GM18505 (cell line): ENCODE results near the gene DCDC2.
A peak's percentile ranks its signal among the peaks of the same experiment; 100 is the strongest.
"Not testable (repeated sequence)": the region's sequence is repeated elsewhere in the genome, so short reads cannot be mapped to it uniquely, and the experiment has no call there.

Experiments used
- ATAC-seq: cut with Tn5 transposase; IDR thresholded peaks from one replicate; pipeline ENCODE4 v1.9.1; 2021; ENCODE audit not compliant: unreplicated experiment
- POLR2A ChIP-seq: IDR thresholded peaks from 4 replicates; pipeline ENCODE4 v1.6.1; 2011; ENCODE audit warnings: borderline replicate concordance; ENCODE audit not compliant: insufficient read depth, insufficient read length; ENCODE audit errors: extremely low read depth

DCDC2 gene

DNA sequence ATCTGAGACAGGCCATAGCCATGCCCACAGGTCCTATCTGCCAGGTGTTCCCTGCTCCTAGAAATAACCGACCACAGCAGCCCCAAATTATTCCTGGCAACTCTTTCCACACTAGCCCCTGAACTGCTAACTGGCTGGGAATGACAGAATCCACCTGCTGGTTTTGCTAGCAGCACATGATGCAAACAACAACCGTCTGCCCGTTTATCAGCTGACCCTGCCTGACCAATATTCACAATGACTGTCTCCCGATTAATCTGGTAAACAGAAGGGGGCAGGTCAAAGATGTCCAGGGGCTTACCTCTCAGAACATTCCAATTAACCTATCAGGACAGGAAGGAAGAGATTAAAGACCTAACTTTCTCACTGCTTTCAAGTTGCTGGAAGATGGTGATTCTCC lies 130.3 kb downstream of the DCDC2 start:
- ATAC-seq, result no peak
- TF ChIP-seq POLR2A, result no peak

DNA sequence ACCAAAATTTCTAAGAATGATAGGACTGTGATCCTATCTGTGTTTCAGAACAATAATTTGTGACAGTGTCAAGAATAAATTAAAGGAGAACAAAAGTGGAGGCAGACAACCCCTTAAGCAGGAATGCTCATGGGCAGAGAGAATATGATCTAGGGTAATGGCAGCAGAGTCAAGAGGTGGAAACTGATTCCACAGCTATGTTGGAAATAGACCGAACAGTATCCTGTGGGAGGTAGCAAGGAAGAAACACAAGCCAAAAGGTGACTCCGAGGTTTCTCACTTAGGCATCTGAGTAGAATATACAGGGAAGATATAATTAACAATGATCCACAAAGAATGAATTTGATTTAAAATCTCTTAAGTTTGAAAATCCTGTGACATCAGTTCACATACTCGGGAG lies 131.3 kb downstream of the DCDC2 start:
- no peak for TF ChIP-seq POLR2A

DNA sequence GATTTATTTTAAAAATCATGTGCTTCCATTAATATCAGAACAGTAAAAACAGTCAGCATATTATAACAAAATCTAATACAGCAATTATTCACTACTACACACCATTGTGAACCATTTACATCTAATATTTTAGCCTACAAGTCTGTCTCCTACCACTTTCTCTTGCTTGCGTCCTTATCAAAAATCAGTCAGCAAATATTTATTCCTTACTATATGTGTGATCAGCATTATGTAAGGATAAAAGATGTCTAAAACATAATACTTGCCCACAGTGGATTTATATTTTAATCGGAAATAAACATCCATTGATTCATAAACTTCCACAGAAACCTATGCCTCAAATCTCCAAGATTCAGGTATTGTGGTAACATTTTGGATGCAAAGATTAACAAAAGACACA lies 132.0 kb downstream of the DCDC2 start:
- TF ChIP-seq POLR2A, result no peak
- ATAC-seq, result no peak

More for the DNA sequence above, 131.3 kb downstream of the DCDC2 start:
- no peak for ATAC-seq

DNA sequence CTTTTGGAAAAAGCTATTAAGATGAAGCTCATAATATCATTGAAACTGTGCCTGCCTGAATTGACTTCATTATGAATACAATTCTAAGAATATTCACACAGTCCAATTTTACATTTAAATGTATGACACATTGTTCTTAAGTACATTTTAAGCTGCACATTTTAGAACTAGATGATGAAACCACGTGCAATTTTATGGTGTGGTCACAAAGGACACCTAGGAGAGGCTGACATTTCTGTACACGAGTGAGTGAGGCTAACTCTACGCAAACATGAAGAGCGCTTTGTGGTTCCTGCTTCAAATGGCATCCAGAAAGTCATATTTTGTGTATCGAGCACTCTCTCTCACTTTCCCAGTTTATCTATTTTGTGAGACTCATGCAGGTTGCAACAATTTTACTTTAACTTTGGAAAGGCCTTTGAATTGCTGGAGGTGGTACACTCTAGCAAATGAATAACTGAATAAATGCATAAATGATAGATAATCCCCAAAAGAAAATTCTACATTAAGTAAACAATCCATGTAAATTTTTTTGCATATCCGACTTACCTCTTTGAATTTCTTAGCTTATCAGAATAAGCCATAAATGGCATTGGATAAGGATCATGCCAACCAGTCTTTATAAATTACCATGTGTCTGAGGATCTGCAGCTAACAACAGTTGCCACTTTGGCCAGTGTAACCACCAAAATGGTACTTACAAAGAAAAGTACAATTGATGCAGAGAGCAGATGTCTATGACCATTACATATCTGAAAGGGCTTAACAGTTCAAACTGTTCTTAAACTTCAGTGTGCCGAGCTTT lies 134.5 kb downstream of the DCDC2 start:
- no peak for ATAC-seq
- TF ChIP-seq POLR2A, result no peak

DNA sequence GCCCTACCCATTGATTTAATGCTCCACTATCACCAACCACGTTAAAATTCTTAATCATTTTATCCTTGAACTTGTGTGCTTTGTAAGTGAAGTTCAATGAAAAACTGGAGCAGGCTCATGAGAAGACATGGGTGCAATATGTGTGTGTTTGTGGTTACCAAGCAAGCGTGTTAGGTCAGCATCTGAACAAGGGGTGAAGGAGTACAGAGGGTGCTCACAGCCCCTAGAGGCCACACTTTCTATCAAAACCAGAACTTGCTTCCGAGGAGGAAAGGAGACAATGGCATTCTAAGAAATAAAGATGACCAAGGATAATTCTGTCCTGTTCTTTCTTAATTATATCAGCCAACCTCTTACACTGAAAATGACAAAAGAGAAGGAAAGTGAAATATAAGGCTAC lies 138.2 kb downstream of the DCDC2 start:
- no peak for ATAC-seq
- no peak for TF ChIP-seq POLR2A

DNA sequence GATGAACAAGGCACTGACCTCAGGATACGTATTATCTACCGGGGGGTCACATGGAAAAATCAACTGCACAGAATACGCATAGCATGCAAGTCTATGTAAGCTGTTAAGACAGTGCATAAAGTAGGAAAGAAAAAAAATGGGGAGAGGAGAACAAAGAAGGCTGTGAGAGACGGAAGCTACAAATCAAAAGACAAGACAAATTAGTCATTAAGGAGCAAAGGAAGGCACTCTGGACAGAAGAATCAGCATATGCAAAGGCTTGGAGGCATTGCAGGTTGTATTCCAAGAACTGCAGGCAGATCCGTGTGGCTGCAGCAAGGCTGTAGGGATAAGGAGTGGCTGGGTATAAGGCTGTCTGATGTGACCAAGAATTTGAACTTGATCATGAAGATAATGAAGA lies 142.9 kb downstream of the DCDC2 start:
- no peak for ATAC-seq

DNA sequence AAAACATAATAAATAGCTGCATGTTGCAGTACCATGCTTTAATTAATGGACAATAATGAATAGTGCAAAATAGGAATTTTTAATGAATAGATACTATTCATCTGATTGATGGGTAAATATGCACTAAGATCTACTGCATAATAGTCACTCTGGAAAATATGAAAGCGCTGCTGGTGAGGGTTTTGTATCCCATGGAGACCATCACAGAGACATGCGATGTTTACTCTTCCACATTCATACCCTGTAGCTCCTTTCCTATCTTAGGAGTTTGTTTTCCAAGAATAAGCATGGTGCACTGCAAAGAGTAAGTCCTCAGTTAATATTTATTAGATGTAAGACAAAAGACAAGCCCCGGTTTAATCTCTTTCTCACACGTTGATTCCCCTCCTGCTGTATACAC lies 150.4 kb downstream of the DCDC2 start:
- TF ChIP-seq POLR2A, result no peak
- ATAC-seq, result no peak

More for the DNA sequence above, 142.9 kb downstream of the DCDC2 start:
- no peak for TF ChIP-seq POLR2A

DNA sequence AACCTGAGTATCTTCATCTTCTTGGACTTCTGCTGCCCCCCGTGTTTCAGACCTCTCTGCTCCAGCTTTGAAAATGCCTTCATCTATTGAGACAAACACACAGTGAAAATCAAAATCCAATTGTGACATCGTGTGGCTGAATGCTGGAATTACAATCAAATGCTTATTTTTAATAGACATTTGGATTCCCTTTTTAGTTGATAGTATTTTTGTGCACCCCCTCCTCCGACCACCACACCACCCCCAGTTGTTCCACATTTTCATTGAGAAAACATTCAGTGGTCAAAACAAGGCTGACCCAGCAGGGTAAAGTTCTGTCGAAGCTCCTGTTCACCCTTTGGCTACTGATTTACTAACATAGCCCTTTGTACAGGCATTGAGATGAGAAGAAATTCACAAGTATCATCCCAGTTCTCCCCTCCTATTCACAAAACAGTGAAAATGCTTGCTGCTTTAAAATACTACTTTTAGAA lies 152.8 kb downstream of the DCDC2 start:
- TF ChIP-seq POLR2A, result no peak
- peak; percentile 58 for ATAC-seq

DNA sequence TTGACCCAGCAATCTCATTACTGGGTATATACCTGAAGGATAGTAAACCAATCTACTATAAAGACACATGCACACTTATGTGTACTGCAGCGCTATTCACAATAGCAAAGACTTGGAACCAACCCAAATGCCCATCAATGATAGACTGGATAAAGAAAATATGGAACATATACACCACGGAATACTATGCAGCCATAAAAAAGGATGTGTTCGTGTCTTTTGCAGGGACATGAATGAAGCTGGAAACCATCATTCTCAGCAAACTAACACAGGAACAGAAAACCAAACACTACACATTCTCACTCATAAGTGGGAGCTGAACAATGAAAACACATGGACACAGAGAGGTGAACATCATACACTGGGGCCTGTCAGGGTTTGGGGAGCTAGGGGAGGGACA lies 153.7 kb downstream of the DCDC2 start:
- ATAC-seq, result not testable (repeated sequence)

DNA sequence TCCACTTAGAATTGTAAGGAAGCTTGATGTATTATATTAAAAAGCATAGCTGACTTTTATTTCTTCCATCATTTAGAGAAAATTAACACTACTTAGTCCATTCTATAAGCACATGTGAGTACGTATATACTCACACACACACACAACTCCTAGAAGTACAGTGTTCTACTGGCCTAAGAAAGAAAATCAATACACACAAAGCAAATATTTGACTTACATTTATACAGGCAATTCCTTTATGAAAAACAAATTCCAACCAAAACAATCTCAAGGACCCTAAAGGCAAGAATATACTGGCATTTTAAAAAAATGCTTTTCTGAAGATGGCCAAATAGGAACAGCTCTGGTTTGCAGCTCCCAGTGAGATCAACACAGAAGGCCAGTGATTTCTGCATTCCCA lies 160.0 kb downstream of the DCDC2 start:
- ATAC-seq, result no peak
- no peak for TF ChIP-seq POLR2A

DNA sequence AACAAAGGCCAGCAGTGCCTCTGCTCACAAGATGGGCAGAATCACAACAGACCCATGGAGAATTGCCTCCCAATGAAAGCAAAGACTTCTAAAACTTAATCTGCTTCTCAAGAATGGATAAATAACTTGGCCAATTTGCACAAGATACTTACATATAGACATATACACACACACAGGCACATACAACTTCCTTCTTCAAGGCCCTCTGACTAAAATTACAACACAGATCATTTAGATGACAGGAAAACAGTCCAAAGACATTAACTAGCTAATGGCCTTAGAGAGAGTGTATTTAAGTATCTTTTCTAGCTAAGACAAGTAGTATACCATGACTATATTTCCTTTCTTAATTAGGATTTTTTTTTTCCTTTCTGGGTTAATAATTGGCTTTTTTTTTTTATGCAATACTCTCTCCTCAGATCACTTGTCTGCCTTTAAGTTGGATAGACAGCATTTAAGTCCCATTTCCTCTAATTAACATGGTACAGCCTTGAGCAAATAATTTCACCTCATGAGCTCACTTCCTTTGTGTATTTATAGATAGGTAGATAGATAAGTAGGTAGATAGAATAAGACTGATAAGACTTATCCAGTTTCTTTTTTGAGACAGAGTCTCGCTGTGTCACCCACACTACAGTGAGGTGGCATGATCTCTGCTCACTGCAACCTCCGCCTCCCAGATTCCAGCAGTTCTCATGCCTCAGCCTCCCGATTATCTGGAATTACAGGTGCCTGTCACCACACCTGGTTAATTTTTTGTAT lies 161.8 kb downstream of the DCDC2 start:
- no peak for ATAC-seq
- no peak for TF ChIP-seq POLR2A

DNA sequence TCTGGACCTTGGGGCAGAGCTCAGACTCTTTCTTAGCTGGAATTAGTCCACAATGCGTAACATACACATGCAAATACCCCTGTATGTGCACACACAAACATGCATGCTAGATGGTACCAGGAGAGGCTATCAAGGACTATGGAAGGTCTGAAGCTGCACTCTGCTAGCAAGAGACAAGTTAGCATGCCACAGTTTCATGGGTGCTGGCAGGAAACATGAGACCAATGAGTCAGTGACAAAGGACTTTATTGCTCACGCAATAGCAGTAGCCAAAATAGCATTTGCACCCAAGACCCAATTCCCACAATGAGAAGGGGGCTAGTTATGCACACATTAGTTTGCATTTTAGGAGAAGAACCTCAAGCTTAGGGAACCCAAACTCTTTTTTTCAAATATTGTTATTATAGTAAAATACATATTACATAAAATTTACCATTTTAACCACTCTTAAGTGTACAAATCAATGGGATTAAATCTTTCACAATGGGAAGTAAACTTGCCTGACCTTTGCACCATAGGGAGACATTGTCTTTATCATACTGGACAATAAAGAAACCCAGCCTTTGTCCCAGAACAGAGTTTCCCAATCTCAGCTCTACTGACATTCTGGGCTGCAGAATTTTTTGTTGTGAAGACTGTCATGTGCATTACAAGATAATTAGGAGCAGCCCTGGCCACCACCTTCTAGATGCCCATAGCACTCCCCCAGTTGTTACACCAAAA lies 162.7 kb downstream of the DCDC2 start:
- no peak for TF ChIP-seq POLR2A
- ATAC-seq, result no peak

DNA sequence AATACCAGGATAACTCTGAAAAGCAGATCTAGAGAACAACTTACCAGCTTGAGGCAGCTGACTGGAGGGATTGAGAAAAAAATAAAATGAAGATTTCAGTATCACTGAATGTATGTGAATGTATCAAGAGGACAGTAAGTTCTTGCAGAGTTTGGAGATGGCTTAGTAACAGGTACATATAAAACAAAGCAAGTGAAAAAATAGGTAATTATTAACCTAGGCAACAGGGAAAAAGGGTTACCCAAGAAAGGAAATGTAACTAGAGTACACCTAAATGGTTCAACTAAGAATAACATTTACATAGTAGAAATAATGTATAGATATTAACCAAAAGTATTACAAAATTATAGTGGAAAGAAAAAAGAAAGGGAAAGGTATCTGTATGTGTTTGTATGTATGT lies 164.5 kb downstream of the DCDC2 start:
- no peak for ATAC-seq
- TF ChIP-seq POLR2A, result no peak
